ENCODE measurements around the gene COL8A1.

GRCh38 chr3:99683465-99683864 is 45.1 kb downstream of the COL8A1 start:
- no peak for TF ChIP-seq CTCF (IDR thresholded peaks at IDR 0.05)
- no peak for TF ChIP-seq POLR2A (IDR thresholded peaks at IDR 0.05)
